NT2/D1 (cell line): Measurements from ENCODE around the gene CDR2L.

ENCODE experiments used
- SUZ12 ChIP-seq: IDR thresholded peaks from 2 replicates; pipeline ENCODE4 v1.6.1; 2011; ENCODE audit not compliant: insufficient read length, insufficient read depth; ENCODE audit errors: extremely low read depth
- YY1 ChIP-seq: IDR thresholded peaks from 2 replicates; pipeline ENCODE4 v1.6.1; 2011; ENCODE audit not compliant: insufficient read length, insufficient read depth
- ZNF274 ChIP-seq: IDR thresholded peaks from 2 replicates; pipeline ENCODE4 v1.6.1; 2011; ENCODE audit warnings: mild to moderate bottlenecking, low read depth, low read length

DNA sequence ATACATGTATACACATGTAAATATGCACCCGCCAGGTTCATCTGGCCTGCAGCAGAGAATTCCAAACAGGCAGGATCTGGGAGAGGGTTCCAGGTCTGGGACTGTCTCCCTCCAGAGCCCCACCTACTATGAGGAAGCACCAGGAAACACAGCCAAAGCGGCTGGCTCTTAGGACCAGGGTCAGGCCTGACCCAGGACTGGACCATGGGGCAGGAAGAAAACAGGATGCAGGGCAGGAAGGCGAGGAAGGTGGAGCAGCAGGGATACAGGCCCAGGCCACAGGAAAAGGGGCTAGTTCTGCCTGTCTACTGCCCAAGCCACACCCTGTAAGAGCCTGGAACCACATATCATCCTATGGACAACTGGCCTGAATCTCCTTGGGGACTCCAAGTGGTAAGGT is 17.0 kb upstream of the CDR2L start:
- TF ChIP-seq ZNF274 (no peak), YY1 (no peak), SUZ12 (no peak)
